ENCODE measurements around the gene NR4A3. TPM values are rescaled to one million over a fixed set of nuclear protein-coding genes. Genes with fewer than 3 reads are reported as not detected.
A peak's percentile ranks its signal among the peaks of the same experiment; 100 is the strongest.
"Not testable (repeated sequence)": the region's sequence is repeated elsewhere in the genome, so short reads cannot be mapped to it uniquely, and the experiment has no call there.

The NR4A3 gene
- total RNA-seq, 1 donor from 2014 or later: not detected

DNA sequence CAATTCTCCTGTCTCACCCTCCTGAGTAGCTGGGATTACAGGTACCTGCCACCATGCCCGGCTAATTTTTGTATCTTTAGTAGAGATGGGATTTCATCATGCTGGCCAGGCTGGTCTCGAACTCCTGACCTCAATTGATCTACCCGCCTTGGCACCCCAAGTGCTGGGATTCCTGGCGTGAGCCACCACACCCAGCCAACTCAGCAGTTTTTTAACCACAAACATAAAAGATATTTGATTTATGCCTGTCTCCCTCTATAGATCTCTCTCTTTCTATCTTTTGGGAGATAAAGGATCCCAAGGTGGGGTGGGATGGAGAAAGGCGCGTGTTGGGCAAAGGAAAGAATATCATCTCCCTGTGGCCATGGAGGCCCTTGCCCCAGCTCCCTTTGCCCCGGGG, 26.8 kb downstream of the NR4A3 start:
- DNase-seq (ENCODE audit: low read depth): no peak
- TF ChIP-seq, protein P1, sequence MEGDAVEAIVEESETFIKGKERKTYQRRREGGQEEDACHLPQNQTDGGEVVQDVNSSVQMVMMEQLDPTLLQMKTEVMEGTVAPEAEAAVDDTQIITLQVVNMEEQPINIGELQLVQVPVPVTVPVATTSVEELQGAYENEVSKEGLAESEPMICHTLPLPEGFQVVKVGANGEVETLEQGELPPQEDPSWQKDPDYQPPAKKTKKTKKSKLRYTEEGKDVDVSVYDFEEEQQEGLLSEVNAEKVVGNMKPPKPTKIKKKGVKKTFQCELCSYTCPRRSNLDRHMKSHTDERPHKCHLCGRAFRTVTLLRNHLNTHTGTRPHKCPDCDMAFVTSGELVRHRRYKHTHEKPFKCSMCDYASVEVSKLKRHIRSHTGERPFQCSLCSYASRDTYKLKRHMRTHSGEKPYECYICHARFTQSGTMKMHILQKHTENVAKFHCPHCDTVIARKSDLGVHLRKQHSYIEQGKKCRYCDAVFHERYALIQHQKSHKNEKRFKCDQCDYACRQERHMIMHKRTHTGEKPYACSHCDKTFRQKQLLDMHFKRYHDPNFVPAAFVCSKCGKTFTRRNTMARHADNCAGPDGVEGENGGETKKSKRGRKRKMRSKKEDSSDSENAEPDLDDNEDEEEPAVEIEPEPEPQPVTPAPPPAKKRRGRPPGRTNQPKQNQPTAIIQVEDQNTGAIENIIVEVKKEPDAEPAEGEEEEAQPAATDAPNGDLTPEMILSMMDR (conservative IDR thresholded peaks at IDR 0.05; ENCODE audit: low read depth, low read length): no peak
- no peak overlapping the region for H3K4me3 ChIP-seq (ENCODE audit: low read depth, low read length)

DNA sequence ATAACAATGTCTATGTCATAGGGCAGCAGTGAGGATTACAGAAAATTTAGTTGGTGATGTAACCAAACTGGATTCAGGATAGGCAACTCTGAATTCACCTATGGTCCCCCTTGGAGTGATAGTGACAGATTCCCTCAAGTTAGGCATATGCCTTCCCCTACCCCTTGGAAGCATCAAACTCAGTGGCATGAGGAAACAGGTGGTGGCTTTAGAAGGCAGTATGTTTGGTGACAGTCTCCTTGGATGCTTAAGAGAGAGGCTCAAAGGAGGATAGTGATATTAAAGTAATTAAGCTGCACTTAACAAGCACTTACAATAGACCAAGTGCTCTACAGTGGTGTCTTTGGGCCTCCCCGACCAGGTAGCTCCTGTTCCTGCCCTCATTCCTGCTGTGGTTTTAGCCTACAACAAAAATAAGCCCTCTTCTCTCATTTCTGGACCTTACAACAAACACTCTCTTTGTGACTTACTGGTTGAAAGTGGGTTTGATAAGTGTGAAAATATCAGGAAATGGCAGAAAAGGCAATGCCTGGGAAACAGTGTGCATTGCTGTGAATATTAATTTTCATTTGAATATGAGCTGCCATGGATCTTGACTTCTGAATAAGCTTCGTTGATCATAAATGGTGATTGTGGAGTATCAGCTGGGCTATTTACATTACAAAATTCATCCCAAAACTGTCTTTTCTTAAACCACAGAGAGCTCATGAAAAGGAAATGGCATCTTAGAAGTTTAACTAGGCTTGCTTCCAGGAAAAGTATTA, 29.2 kb downstream of the NR4A3 start:
- DNase-seq (ENCODE audit: low read depth): no peak
- no peak overlapping the region for H3K4me3 ChIP-seq (ENCODE audit: low read depth, low read length)
- TF ChIP-seq, protein P1 (conservative IDR thresholded peaks at IDR 0.05; ENCODE audit: low read depth, low read length): no peak

DNA sequence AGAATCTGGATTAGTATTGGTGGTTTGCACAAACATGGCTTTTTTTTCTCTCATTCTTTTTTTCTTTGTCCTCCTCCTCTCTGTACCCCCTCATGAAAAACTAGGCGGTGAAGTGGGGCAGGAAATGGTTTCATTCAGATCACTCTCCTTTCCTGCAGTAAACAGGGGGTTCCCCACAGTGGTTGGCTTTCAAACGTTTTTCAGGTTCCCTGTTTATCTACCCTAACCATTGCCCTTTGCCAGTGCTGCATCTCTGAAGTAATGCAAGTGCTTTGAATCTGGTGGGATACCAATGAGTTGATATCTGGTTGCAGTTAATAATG, 29.8 kb downstream of the NR4A3 start:
- DNase-seq (ENCODE audit: low read depth): no peak
- TF ChIP-seq, protein P1 (conservative IDR thresholded peaks at IDR 0.05; ENCODE audit: low read depth, low read length): no peak
- no peak overlapping the region for H3K4me3 ChIP-seq (ENCODE audit: low read depth, low read length)

DNA sequence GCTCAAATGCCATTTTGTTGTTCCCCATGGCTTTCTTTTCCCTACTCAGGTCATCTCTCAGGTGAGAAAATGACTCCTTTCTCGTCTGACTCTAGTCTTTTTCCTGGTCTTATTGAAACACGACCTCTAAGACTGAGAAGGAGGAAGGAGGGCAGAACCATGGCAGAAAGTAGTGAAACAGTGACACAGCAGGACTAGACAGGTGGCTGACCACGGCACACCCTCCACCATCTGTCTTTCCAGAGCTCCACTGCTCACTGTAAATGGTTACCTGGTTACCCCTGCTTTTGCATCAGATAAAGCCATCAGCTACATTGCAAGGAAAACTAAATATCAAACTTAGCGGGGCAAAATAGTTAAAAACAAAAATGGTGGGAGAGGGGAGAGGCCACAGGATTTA, 30.9 kb downstream of the NR4A3 start:
- TF ChIP-seq, protein P1 (conservative IDR thresholded peaks at IDR 0.05; ENCODE audit: low read depth, low read length): no peak
- DNase-seq (ENCODE audit: low read depth): no peak
- no peak overlapping the region for H3K4me3 ChIP-seq (ENCODE audit: low read depth, low read length)

DNA sequence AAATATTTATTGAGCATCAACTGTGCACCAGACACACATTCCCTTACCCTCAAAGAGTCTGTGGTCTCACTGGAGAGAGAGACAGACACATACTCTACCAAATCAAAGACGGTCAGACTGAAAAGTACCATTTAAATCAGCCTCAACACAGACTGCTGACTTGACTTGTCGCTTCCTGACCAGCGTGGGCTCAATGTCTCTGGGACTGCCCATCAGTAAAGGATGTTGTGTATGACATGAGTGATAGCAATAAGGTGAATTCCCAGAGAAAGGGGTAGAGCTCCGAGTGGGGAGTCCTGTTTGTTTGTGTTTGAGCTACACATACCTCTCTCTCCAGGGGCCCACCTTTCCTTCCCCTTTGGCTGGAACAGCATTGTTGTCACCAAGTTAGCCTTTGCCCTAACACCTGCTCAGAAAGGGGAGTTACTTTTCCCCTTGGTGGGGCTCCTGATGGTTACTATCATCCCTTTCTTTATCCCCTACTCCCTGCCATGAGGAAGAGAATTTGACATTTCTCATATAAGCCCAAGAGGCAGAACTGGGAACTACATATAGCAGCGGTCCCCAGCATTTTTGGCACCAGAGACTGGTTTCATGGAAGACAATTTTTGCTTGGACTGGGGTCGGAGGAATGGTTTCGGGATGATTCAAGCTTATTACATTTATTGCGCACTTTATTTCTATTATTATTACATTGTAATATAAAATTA, 33.9 kb downstream of the NR4A3 start:
- TF ChIP-seq, protein P1 (conservative IDR thresholded peaks at IDR 0.05; ENCODE audit: low read depth, low read length): peak; percentile 14
- DNase-seq (ENCODE audit: low read depth): no peak
- no peak overlapping the region for H3K4me3 ChIP-seq (ENCODE audit: low read depth, low read length)

DNA sequence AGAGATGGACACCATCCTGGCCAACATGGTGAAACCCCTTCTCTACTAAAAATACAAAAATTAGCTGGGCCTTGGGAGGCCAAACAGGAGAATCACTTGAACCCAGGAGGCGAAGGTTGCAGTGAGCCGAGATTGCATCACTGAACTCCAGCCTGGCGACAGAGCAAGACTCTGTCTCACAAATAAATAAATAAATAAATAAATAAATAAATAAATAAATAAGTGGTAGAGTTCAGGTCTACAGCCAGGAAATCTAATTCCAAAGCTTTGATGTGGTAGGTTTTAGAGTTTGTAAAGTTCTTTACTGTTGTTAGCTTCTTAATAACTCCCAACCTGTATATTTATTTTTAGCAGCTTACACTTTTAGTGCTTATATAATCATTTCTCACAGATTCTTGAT, 35.9 kb downstream of the NR4A3 start:
- not testable (repeated sequence) for DNase-seq (ENCODE audit: low read depth); H3K4me3 ChIP-seq (ENCODE audit: low read depth, low read length)

DNA sequence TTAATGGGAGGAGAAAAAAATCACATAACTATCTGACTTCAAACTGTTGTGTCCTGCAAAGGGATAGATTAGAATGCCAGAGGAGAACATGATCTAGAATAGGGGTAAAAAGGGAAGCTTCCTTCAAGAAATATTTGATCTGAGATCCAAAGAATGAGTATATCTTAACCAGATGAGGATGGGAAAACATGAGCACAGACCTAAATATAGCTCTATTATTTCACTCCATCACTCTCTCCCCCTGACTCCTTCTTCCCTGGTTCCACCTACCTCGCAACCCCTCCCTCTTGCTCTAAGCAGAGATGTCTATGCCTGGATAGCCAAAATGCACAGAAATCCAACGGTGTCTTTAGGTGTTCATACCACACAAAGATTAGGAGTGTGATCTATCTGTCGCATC, 36.4 kb downstream of the NR4A3 start:
- DNase-seq (ENCODE audit: low read depth): no peak
- no peak overlapping the region for H3K4me3 ChIP-seq (ENCODE audit: low read depth, low read length)

More for the DNA sequence above, 36.4 kb downstream of the NR4A3 start:
- TF ChIP-seq, protein P1 (conservative IDR thresholded peaks at IDR 0.05; ENCODE audit: low read depth, low read length): no peak

All from epithelial cell of proximal tubule (primary cell).